Stromal cell of bone marrow (primary cell): Measurements from ENCODE around the gene RMDN3.

Source experiments
- DNase-seq: peaks from one replicate; pipeline ENCODE4 v3.0.0-alpha.2; 2012; ENCODE audit warnings: low read depth

The RMDN3 gene

GRCh38 chr15:40772014-40772413 is 17.0 kb upstream of the RMDN3 start:
- no peak for DNase-seq

GRCh38 chr15:40771242-40771641 is 16.2 kb upstream of the RMDN3 start:
- DNase-seq: no peak

GRCh38 chr15:40770147-40770721 is 15.2 kb upstream of the RMDN3 start:
- DNase-seq: no peak

GRCh38 chr15:40769274-40770146 is 14.5 kb upstream of the RMDN3 start, which contains the start of gene C15orf62:
TSS of gene C15orf62 (plus strand) at chr15:40769980. CDS start at chr15:40770496, 516 bp downstream.
- no peak for DNase-seq

- DNase-seq: no peak
Measured at GRCh38 chr15:40768521-40769273, 13.6 kb upstream of the RMDN3 start.

GRCh38 chr15:40767838-40768500 is 12.9 kb upstream of the RMDN3 start:
- no peak for DNase-seq

- no peak for DNase-seq
Measured at GRCh38 chr15:40766906-40767837, 12.1 kb upstream of the RMDN3 start.

GRCh38 chr15:40766194-40766815 is 11.3 kb upstream of the RMDN3 start:
- DNase-seq: no peak

GRCh38 chr15:40764629-40765103 is 9.6 kb upstream of the RMDN3 start:
- DNase-seq: no peak

GRCh38 chr15:40763801-40764628 is 9.0 kb upstream of the RMDN3 start, which contains the start of gene GCHFR:
TSS of gene GCHFR (plus strand) at chr15:40764068. CDS start at chr15:40764181, 113 bp downstream.
- DNase-seq: no peak

- no peak for DNase-seq
Measured at GRCh38 chr15:40762919-40763800, 8.1 kb upstream of the RMDN3 start.

GRCh38 chr15:40759961-40760360 is 4.9 kb upstream of the RMDN3 start:
- no peak for DNase-seq

GRCh38 chr15:40756938-40757337 is 1.9 kb upstream of the RMDN3 start:
- no peak for DNase-seq

GRCh38 chr15:40755812-40756208 is 756 bp upstream of the RMDN3 start:
- no peak for DNase-seq

- no peak for DNase-seq
Measured at GRCh38 chr15:40754574-40754882, 526 bp downstream of the RMDN3 start.

- no peak for DNase-seq
Measured at GRCh38 chr15:40751745-40752144, 3.3 kb downstream of the RMDN3 start.

- DNase-seq: no peak
Measured at GRCh38 chr15:40750885-40751284, 4.2 kb downstream of the RMDN3 start.

GRCh38 chr15:40749151-40749630 is 5.9 kb downstream of the RMDN3 start:
- no peak for DNase-seq
